A204.1 (cell line): ENCODE results near the gene FIP1L1.
"Not testable (repeated sequence)": the region's sequence is repeated elsewhere in the genome, so short reads cannot be mapped to it uniquely, and the experiment has no call there.

Source experiments
- FAIRE-seq: peaks from 2 replicates; lab custom pipeline; 2012; peaks lifted over from hg19 to GRCh38; lab: Jason Lieb, UNC

FIP1L1 gene, protein sequence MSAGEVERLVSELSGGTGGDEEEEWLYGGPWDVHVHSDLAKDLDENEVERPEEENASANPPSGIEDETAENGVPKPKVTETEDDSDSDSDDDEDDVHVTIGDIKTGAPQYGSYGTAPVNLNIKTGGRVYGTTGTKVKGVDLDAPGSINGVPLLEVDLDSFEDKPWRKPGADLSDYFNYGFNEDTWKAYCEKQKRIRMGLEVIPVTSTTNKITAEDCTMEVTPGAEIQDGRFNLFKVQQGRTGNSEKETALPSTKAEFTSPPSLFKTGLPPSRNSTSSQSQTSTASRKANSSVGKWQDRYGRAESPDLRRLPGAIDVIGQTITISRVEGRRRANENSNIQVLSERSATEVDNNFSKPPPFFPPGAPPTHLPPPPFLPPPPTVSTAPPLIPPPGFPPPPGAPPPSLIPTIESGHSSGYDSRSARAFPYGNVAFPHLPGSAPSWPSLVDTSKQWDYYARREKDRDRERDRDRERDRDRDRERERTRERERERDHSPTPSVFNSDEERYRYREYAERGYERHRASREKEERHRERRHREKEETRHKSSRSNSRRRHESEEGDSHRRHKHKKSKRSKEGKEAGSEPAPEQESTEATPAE

DNA sequence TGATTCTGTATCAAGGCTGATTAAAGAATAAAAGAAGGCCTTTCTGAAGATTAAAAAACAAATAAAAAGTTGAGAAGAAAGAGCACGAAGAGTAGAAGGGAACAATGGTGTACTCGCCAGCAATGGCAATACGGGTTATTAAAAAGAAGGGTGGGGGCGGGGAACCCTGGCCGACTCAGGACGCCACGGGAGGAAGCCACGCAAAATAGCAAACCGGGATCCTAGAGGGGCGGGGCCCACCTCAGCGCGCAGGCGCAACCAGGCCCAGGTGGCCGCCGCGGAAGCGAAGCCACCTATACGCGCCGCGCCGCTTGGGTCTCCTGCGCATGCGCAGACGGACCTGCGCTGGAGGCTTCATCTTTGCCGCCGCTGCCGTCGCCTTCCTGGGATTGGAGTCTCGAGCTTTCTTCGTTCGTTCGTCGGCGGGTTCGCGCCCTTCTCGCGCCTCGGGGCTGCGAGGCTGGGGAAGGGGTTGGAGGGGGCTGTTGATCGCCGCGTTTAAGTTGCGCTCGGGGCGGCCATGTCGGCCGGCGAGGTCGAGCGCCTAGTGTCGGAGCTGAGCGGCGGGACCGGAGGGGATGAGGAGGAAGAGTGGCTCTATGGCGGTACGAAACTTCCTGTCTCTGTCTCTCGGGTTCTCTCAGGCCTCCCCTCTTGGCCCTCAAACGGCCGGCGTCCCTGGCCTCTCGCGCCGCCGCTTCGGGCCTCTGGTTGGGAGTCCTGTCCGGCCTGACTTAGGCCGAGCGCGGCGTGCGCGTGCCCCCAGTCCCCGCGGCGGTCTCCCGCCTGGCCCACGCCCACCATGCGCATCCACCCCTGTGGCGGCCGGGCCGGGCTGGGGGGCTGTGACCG is at the start of gene FIP1L1:
Gene FIP1L1, plus strand, starts transcription at position 323 of the 852 bp plus-strand sequence. Its CDS starts 198 bp downstream, at position 521.
- FAIRE-seq = peak; percentile 37

DNA sequence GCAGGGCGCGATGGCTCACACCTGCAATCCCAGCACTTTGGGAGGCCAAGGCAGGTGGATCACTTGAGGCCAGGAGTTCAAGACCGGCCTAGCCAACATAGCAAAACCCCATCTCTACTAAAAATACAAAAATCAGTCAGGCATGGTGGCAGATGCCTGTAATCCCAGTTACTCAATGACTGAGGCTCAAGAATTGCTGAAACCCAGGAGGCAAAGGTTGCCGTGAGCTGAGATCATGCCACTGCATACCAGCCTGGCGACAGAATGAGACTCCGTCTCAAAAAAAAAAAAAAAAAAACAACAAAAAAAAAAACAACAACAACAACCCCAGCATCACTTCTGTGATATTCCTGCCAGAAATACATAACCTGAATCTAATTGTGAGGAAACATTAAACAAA is 42.5 kb upstream of the FIP1L1 start:
- not testable (repeated sequence) for FAIRE-seq

DNA sequence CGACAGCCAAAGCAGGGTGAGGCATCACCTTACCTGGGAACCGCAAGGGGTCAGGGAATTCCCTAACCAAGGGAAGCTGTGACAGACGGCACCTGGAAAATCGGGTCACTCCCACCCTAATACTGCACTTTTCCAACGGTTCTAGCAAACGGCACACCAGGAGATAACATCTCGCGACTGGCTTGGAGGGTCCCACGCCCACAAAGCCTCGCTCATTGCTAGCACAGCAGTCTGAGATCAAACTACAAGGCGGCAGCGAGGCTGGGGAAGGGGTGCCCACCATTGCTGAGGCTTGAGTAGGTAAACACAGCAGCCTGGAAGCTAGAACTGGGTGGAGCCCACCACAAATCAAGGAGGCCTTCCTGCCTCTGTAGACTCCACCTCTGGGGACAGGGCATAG is 37.3 kb upstream of the FIP1L1 start:
- not testable (repeated sequence) for FAIRE-seq

DNA sequence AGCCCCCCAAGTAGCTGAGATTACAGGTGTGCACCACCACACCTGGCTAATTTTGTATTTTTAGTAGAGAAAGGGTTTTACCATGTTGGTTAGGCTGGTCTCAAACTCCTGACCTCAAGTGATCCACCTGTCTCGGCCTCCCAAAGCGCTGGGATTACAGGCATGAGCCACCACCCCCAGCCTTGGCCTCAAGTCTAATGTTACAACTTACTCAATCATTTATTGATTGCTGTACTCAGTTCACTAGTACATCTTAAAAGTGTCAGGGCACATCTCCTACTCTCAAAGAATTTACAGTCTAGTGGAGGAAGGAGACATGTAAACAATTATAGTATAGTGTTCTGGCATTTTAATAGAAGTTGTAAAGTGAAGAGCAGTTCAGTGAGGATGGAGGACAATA is 31.0 kb upstream of the FIP1L1 start:
- not testable (repeated sequence) for FAIRE-seq

DNA sequence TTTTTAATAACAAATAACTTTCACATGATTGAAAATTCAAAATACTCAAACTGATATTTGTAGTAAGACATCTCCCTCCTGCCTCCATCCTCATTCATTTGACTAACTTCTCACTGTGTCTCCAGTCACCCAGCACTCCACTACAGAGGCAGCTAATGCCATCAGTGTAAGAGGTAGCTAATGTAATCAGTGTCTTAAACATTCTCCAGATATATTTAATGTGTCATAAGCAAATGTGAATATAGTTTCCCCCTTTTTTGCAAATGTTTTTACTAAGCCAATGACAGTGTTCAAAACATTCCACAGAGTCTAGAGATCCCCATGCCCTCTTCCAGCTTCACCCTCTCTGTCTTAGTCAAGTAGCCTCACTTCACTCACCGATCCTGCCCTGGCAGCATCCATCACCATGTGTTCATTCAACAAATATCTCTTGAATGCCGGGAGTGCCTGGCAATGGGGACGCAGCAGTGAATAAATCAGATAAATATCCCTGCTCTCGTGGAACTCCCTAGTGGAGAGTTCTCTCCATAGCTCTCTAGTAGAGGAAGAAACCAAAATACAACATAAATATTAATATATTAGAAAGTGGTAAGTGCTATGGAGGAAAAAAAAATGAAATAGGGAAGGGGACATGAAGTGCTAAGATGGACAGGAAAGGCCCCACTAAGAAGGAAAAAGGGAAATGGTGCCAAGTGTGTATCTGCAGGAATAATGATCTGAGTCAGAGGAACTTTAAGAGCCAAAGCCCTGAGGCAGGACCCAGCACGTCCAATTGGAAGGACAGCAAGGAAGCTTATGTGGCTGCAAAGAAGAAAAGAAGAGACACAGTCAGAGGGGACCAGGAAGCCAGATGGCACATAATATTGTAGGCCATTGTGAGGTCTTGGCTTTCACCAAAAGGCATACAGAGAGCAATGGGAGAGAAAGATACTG is 30.3 kb upstream of the FIP1L1 start:
- FAIRE-seq = no peak

DNA sequence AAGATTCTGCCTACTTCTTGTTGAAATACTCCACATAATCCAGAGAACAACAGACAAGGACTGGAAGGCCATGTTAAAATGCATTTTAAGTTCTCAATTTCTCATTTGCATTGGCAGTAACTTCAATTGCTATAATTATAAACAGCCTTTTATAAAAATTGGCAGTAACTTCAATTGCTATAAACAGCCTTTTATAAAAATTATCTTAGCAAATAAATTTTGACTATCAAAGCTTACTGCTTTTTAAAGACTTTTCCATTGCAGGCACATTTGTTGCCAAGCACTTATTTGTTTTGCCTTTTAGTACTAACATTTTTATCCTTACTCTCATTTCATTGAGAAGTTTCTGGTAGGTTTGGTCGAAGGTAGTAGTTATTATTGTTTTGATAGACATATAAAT is 29.4 kb upstream of the FIP1L1 start:
- FAIRE-seq = no peak

DNA sequence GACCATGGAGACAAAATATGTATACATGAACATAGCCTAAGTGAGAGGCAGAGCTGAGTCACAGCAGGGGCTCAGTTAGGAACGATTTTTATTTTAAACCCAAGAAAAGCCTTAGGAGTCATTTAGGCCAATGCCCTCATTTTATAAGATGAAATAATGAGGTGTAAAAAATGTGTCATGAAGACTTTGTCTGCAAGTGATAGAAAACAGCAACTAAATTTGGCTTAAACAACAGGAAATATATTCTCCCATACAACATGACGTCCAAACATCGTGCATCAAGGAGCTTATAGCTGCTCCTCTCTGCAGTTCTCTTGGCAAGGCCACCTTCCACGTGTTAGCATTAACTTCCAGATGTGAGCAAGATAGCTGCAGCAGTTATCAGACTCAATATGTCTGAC is 28.4 kb upstream of the FIP1L1 start:
- no peak for FAIRE-seq

DNA sequence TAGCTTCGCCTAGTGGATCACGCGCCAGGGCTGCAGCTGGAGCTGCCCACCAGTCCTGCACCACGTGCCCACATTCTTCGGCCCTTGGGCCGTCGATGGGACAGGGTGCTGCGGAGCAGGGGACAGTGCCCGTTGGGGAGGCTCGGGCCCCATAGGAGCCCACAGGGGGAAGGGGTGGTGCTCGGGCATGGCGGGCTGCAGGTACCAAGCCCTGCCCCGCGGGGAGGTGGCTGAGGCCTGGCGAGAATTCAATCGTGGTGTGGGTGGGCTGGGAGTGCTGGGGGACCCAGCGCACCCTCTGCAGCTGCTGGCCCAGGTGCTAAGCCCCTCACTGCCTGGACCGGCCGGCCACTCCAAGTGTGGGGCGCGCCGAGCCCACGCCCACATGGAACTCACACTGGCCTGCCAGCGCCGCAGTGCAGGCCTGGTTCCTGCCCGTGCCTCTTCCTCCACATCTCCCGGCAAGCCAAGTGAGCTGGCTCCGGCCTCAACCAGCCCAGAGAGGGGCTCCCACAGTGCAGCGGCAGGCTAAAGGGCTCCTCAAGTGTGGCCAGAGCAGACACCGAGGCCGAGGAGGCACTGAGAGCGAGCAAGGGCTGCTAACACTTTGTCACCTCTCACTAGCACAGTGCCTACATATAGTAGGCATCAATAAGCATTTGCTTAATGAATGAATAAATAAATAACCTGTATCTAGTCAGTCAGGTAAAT is 23.3 kb upstream of the FIP1L1 start:
- no peak for FAIRE-seq

DNA sequence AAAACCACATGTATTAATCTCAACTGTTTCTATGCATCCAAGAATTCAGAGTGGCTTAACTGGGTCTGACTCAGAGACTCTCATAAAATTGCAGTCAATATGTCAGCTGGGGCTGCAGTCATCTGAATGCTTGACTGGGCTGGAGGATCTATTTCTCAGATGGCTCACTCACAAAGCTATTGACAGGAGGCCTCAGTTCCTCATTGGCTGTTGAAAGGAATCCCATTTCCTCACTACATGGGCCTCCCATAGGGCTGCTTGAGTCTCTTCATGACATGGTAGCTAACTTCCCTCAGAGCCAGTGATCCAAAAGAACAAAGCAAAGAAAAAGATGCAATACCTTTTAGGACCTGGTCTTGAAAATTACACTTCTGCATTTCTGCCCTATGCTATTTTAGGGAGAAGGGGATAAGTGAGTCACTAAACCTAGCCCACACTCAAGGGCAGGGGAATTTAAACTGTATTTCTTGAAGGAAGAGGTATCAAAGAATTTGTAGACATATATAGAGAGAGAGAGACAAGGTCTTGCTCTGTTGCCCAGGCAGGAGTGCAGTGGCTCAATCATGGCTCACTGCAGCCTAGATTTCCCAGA is 21.4 kb upstream of the FIP1L1 start:
- FAIRE-seq = no peak

DNA sequence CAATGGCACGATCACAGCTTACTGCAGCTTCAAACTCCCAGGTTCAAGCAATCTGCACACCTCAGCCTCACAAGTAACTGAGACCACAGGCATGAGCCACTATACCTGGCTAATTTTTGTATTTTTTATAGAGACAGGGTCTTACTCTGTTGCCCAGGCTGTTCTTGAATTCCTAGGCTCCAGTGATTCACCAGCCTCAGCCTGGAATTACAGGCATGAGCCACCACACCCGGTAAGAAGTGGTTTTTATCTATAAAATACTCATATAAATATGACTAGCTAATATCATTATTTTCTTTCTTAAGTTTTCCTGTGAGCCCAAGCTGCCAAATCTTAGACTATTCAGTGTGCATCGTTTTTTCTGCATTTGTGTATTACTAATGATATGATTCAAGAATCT is 16.0 kb upstream of the FIP1L1 start:
- no peak for FAIRE-seq

DNA sequence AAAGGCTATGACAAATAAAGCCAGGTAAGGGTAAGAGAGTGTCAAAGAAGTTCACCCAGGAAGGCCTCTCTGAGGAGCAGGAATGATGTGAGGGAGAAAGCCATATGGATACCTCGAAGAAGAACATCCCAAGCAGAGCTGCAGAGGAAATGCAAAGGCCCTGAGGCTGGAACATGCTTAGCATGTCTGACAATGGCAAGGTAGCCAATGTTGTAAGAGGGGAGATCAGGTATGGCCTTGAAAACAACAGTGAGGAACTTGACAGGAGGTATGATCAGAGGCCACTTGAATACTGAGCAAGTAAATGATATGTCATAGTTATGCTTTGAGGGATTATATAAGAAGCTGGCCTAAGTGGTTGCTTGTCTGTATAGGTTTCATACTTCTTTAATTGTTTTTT is 15.3 kb upstream of the FIP1L1 start:
- FAIRE-seq = no peak

DNA sequence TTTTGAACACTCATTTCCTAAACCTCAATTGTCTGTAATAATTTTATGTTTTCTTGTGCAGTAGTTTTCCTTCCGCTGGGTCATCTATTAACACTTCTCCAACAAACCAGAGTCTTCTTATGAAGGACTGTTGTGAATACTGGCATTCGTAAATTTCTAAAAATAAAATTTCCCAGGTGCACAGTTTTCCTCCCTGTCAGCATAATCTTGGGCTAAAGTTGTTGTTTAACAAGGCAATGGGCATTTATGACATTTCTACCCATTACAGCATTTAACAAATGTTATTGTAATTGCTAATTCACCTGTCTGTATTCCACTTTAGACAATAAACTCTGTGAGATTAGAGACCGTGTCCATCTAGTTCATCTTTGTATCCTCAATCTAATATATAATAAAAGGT is 12.8 kb upstream of the FIP1L1 start:
- FAIRE-seq = no peak

DNA sequence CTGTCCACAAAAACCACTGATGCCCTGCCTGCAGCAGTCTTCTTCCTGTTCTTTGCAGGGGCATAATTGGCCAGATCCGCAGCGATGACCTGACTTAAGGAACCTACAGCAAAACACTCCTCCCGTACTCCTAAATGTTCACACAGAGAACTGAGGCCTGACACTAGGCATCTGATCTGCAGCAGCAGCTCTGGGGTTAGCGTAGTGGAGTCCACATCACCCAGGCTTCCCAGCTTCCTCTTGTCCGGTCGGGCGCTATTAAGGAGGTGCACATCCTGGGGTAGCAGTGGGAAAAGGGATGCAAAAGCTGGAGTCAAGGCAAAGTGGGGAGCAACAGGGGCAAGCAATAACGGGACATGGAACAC is 12.3 kb upstream of the FIP1L1 start:
- FAIRE-seq = no peak

DNA sequence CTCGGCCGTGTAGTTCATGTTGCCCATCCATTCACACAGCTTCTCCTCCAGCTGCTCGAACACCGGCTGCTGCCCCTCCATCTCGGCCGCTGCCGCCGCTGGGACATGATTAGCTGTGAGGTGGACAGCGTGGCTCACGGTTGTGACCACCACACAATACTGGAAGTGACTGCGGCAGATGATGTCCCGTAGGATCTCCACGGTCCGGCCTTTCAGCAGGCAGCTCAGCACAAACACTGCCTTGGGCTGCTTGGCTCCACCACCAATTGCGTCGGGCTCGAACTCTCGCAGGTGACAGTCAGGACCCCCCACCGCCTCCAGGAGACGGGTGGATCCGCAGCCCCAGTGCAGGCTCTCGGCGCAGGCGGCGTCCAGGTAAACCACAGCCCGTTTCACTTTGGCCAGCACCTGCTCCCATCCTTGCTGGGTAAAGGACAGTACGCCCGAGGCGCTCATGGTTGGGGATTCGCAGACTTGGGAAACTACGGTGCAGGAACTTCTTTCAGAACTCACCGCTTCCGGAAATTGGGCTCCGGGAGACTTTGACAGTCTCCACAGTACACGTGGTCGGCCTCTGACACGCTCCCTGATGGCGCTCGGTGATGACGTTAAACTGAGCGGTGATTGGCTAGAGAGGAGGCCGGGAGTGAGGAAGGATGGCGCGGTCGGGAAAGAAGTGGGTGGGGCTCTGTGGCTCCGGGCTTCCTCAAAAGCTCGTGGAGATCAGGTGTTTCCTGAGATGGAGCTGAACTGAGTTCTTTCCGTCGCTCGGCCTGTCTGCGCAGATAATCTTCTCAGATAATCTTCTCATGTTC is 11.7 kb upstream of the FIP1L1 start, which contains the start of gene SCFD2:
Gene SCFD2, minus strand, starts transcription at position 576 of the 815 bp plus-strand sequence.
- peak; percentile 91 for FAIRE-seq

DNA sequence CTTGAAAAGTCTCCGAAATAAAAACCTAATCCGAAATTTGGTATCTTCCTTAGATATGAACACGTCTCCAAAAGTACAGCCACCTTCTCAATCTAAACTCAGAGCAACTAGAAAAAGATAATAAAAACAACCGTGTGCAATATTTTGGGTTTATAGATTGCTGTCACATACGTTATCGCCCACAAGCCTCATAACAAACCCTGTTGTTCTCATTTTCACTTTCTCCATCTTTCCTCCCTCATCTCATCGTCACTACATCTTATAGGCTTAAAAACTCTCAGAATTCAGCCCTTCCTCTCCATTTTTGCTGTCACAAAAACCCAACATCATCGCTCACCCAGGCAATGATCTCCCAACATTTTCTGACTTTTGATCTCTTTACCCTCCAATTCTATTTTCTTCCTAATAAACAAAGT is 11.1 kb upstream of the FIP1L1 start:
- FAIRE-seq = no peak

DNA sequence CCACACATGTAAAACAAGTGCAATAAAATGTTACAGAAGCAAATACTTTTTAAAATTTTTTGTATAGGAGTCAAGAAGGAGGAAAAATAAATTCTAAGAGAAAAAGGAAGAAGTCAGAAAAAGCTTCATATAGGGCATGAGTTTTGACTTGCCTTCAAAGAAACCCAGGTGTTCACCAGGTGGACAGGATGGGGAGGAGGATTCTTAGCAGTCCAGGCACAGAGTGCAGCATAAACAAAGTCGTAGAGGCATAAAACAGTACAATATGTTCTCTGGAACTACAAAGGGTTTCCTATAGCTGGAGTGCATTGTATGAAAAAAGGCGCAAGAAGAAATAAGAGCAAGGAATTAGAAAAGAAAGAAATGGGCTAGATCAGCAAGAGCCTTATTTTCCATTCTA is 9.7 kb upstream of the FIP1L1 start:
- no peak for FAIRE-seq

DNA sequence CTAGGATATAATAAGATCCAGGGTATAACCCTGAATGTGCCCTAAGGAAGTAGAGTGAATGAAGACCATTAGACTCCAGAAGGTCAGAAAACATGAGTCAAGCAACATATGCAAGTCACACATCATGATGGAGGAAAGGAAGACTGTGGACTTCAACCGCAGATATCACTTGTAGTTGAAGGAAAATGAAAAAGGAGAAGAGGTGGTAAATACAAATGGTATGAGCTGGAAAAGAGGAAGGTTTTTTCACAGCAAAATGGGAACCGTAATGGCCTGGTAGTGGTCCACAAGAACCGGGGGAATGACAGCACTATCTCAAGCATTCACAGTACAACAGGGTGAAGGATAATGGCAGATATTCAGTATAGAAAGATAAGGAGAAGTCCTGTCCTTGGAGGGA is 6.4 kb upstream of the FIP1L1 start:
- no peak for FAIRE-seq

DNA sequence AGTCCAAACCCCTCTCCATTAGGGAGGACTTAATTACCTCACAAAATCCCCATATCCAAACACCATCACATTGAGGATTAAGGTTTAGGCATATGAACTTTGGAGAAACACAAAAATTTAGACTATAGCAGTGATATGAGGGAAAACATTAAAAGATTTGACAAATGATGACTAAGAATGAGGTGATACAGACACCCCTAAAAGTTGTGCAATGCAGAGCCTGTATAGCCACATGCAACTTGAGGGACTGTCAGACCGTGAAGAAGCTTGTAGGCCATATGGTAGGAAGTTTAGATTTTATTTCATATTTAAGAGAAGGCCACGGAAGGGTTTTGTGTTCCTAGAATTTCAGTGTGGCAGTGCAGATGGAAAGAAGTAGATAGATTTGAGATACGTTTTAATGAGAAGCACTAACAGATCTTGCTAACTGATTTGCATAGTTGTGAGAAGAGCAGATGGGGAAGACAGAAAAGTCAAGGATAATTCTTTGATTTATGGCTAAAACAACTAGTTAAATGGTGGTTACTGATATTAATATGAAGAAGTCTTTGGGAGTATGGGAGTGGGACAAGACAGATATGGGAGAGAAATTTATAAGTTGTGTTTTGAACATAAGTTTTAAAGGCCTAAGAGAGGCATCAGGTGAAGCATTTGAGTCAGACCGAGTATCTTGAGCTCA is 5.5 kb upstream of the FIP1L1 start:
- FAIRE-seq = no peak

DNA sequence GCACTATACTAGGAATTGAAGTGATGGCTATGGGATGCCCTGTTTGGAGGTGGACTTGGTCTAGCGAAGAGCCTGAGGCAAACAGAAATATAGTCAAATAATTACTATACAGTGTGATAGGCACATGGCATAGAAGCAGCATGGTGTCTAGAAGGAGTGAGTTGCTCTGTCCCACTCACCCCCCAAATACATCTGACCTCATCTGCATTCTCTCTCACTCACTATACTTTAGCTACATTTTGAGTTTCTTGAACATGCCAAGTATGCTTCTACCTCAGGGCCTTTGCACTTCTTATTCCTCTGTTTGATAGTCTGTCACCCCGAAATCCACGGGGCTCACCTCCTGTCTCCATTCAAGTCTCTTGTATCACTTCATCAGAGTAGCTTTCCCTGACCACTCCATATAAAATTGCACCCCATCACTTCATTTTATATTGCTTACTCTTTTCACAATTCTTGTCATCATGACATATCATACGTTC is 2.6 kb upstream of the FIP1L1 start:
- FAIRE-seq = no peak
